GM21367 (cell line): Measurements from ENCODE around the gene GNB5.

ENCODE experiments used
- ATAC-seq: cut with Tn5 transposase; IDR thresholded peaks from one replicate; pipeline ENCODE4 v1.9.1; 2021; ENCODE audit not compliant: unreplicated experiment

Gene GNB5

DNA sequence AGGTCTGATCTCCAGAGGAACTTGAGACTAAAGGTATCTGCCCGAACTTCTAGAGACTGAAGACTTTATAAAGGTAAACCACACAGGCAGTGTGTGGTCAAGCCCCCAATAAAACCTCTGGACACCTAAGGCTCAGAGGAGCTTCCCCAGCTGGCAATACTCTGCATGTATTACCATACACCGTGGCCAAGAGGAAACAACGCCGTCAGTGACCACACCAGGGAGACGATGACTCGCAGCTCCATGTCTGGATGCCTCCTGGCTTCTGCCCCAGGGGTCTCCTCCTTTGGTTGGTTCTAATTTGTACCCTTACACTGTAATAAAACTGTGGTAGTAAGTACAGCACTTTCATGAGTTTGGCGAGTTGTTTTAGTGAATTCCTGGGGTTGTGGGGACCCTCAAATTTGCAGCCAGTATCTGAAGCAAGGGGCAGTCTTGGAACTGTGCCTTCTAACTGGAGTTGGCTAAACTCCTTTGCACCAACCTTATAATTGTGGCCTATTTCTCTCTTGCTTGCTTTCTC is 46.5 kb downstream of the GNB5 start:
- ATAC-seq: no peak

DNA sequence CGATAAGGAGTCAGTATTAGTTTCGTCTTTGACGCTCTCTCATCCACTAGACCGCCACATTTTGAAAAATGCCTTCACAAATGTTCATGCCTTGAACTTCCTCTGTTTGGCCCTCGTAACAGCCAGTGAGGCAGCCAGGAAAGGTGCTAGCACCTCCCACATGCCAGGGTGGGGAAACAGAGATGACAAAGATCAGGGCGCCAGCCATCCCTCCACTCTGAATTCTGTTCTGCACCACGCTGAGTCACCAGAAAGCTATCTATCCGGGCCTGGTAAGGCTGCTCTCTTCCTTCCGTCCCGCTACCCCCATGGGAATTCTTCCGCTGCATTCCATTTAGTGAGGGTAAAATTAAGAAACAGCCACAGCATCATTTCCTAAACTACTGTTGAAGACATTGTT is 47.3 kb downstream of the GNB5 start:
- ATAC-seq: no peak

DNA sequence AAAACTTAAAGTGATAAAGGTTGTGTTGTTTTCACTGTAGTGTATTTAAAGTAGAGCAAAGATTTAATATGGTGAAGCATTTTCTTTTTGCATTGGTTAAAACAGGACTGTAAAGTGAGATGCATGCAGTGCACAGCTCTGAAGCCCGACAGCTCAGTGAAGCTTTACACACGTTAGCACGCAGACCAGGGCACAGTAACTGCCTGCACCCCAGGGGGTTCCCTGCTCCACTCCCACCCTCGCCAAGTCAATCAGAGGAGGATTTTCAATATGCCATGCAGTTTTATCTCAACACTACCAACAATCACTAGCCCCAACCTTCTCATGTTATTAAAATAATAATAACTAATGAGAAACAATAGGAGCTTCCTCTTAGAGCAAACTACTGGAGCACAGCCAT is 50.5 kb downstream of the GNB5 start:
- ATAC-seq: no peak

DNA sequence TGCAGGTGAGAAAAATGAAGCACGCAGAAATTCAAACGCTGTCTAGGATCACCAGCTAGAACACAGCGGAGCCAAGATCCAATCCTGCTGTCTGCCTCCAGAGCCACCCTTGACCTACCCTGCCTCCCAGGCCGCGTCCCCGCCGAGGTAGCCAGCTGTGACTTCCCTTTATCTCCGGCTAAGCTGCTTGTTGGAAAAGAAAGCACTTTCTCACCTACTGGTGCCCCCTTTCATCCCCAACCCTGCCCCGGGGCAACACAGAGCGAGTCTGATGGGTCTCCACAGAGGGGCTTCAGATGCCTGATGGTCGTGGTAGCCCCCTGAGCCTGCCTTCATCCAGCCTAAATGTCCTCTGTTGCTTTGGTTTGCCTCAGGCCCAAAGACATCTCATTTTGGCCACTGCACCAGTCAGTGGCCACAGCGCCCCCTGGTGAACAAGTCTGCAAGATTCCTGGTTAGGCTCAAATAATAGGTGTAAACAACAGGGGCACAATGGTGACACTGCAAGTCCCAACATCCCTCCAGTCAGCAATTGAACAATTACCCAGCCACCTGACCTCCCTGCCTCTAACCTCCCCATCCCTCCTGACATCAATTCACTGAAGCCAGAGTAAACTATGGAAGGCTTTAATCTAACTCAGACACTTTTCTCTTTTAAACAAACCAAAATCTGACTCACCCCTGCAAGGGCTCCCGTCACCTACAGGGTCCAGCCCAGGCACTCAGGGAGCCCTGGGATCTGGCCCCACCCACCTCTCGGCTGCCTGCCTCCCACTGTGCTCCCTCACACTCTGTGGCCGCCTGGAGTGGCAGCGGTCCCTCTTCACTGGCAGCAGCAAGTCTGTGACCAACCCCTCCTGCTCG is 51.4 kb downstream of the GNB5 start:
- ATAC-seq: no peak

DNA sequence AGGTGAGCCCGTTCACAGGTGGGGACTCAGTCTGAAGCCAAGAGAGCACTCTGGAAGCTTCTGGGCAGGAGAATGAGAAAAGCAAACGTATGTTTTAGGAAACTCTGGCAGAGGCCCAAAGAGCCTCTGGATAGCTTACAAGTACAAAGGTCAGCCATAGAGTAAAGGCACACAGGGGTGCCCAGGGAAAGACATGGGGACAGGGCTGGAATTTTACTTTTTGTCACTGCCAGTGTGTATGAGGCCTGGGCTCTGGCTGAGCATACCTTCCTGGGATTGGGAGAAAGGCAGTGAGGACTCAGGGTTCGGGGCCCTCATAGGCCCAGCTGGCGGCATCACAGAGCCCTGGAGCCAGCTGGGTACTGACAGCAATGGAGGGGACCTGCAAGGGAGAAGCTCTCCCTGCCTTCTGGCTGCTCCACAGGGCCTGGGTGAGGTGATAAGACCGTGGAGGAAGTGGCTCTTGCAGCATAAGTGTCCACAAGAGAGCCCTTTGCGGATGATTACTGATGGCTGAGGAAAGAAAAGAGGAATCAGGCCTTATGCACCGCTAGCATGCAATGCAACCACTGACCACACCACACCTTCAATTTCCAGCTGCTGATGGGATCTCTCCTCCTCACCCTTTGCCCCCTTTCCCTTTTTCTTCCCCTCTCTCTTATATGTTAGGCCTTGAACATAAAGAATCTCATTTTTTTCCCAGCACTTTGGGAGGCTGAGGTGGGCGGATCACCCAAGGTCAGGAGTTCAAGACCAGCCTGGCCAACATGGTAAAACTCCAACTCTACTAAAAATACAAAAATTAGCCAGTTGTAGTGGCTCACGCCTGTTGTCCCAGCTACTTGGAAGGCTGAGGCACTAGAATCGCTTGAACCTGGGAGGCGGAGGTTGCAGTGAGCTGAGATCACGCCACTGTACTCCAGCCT is 53.5 kb downstream of the GNB5 start:
- no peak for ATAC-seq

DNA sequence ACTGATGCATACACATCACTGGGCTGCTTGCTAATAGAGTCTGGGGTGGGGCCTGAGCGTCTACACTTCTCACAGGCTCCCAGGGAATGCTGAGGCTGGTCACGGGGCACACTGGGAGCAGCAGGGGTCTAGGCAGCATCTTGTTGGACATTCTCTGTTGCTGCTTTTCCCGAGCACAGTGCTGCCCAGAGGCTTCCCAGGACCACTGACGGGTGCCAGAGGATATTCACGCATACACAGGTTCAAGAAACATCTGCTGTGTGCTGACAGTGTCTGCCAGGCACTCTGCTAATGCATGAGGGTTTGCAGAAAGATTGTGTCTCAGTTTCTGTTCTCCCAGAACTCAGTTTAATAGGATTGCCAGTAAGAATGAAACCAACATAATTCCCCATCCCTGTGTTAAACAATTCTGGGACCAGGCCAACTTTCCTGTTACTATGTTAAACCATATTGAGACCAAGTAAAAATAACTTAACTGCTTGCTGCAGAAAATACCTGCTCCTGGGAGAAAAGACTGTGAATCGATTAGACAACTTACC is 54.7 kb downstream of the GNB5 start:
- no peak for ATAC-seq

DNA sequence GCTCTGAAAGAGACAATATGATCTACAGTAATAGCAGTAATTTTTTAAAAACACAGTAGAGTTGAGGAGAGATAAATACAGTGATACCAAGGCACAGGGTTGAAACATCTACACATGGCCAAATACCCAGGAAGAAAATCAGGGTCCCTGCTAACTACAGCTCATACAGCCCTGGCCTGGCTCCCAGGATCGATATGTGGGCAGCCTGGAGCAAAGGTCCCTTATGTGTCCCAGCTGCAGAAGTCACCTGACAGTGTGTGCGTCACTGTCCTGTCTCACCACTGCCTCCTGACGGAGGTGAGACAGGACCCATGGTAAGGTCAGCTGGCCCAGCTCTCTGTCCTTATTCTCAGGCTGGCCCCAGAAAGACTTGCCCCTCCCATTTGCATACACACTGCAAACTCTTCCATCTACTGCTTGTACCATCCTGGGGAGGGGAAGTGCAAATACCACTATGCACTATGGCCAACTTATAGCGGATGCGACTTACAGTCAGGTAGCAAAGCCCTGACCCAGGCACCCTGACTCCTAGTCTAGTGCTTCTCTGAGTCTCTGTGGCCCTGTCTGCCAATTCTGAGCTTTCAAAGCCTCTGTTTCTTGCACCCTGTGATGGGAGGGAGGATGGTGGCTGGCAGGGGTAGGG is 56.6 kb downstream of the GNB5 start:
- ATAC-seq: no peak

DNA sequence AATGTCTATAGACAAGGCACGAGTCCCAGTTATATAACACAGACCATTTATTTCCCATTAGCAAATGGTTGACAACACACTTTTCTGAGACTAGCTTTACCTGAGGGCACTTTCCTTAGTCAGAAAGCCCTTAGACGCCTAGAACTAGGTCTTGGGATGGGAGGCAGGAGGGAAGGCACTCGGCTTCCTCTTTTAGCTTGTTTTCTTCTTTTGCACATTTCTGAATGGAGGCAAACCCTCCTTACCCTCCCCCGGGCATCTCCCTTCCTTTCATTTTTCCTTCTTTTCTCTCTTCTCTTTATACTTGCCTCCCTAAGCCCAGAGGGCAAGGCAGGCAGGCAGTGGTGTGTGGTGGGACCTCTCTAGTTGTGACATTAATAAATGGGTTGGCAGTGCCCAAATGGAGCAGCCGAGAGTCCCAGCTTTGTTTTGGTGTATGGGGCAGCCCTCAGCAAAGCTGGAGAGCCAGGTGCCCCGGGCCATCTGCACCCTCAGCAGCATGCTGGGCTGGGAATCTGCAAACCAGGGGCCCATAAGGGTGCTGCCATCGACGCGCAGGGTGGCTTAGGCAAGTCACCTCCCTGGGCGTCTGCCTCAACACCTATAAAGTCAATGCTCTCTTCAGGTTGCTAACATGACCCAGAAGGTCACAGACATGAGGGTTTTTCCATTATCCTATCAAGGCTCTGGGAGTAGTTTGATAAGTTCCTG is 57.5 kb downstream of the GNB5 start:
- no peak for ATAC-seq

DNA sequence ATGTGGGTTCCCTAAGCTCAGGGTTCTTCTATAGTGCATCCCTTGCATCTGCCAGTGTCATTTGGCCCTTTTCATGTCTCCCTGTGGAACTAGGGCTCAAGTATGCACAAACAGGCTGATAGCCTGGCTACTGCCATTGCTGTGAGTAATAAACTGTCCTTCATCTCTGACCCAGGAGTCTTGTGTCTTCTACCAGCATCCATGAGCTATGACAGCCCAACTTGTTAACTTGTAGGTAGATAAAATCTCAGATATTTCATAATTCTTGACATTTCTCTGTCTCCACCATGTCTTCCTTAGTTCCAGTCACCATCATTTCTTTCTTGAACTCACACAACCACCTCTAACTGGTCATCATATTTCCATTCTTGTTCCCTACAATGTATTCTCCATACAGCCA is 59.1 kb downstream of the GNB5 start:
- no peak for ATAC-seq

GRCh38 chr15:52128568-52128967 is 62.6 kb downstream of the GNB5 start:
- no peak for ATAC-seq

DNA sequence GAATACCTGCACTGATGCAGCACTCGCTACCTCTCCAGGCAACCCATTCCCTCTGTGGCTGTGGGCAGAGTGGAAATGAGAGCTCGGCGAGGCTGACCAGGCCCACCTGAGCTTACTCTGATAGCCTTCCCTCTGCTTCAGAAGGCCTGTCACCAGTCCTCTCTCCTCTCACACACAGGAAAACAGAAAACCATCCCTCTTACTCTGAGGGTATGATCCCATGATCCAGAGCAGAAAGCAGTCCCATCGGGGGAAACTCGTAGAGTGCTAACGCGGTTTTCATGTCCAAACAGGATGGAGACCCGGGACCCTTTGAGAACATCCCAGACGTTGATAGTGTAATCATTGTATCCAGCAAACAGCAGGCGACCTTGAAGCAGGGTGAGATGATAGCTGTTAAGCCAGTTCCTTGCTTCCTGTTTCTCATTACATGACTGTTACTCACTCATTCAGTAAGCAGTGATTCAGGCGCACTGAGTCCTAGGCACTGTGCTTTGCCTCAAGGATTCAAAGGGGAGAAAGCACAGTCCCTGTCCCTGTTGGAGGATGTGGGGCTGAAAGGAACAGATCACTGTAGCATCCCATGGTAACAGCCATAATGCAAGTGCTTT is 66.8 kb downstream of the GNB5 start:
- no peak for ATAC-seq

DNA sequence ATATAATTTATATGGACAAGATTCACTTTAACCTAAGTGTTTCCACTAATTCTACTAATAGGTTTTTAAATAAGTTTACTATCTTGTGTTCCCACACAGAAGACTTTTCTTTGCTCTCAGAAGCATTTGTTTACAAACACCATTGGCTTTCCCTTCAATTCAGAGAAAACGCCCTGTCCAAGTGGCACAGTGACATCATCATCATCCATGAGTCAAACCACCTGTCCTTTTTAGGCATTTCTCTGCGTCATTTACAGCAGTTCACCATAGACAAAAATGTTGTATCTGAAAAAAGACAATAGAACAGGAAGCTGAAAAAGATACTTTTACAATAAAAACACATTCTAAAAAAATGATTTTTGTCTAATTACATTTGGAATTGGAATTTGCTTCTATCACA is 69.3 kb downstream of the GNB5 start:
- ATAC-seq: no peak

DNA sequence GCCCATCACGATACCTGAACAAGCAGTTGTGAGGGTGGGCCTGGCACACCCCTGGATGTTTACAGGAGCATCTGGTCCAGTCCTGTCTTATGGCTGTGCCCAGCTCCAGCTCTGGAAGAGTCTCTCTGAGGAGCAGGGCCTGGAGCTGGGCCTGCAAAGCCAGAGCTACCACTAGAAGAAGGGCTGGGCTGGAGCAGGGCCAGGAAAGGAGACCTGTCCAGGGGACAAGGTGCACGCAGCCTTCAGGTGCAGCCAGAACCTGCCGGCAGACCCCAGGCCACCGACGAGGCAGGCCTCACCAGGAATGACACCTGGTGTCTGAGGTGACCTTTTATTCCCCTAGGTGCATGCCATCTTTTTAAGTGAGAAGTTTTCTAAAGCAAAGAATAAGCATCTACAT is 70.2 kb downstream of the GNB5 start:
- no peak for ATAC-seq

GRCh38 chr15:52120488-52120887 is 70.7 kb downstream of the GNB5 start:
- ATAC-seq: no peak

- ATAC-seq: no peak
Observed at GRCh38 chr15:52118969-52119749, 72.0 kb downstream of the GNB5 start.

DNA sequence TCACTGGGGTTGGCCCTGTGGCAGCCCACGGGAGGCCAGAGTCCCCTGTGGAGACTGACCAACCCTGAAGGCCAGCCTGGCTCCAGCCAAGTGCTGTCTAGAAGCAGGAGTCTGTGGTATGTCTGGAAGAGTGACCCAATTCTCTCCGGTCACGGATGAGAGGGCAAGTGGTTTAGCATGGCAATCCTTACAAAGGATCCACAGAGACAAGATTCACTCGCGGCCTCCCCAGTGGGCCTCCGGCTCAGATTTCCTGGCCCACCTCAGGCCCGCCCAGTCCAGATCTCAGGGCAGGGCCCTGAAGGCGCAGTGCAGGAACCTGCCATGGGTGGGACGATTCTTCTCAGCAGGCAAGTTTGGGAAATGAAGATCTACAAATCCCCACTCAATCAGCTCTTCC is 73.6 kb downstream of the GNB5 start:
- no peak for ATAC-seq

- no peak for ATAC-seq
Observed at GRCh38 chr15:52115598-52116427, 75.4 kb downstream of the GNB5 start.
